Mucosa of stomach (tissue), 1 donor: Measurements from ENCODE around the gene YAE1.

Source experiments
- H3K27me3 ChIP-seq: one replicate; pipeline ENCODE4 v1.7.0; 2013; ENCODE audit warnings: mild to moderate bottlenecking, low read length; ENCODE audit not compliant: control insufficient read depth, insufficient read depth
- H3K36me3 ChIP-seq: one replicate; pipeline ENCODE4 v1.7.0; 2013; ENCODE audit warnings: low read length; ENCODE audit not compliant: control insufficient read depth, insufficient read depth
- H3K4me1 ChIP-seq: one replicate; pipeline ENCODE4 v1.7.0; 2013; ENCODE audit warnings: mild to moderate bottlenecking, low read length; ENCODE audit not compliant: control insufficient read depth, insufficient read depth
- H3K4me3 ChIP-seq: one replicate; pipeline ENCODE4 v1.7.0; 2013; ENCODE audit warnings: low read length
- H3K9ac ChIP-seq: one replicate; pipeline ENCODE4 v1.7.0; 2013; ENCODE audit warnings: mild to moderate bottlenecking, low read length, moderate library complexity
- H3K9me3 ChIP-seq: one replicate; pipeline ENCODE4 v1.7.0; 2013; ENCODE audit warnings: mild to moderate bottlenecking, low read length, moderate library complexity; ENCODE audit not compliant: control insufficient read depth
- donor health status: Pancreatic carcinoma.

Gene YAE1

GRCh38 chr7:39589323-39590111, 23.3 kb downstream of the YAE1 start:
- peaks cover 15% of the 10 kb centered on the region for H3K4me1 ChIP-seq
- no peak overlapping the region for H3K9ac ChIP-seq
- H3K36me3 ChIP-seq, result no peaks in the 10 kb centered on the region
- H3K4me3 ChIP-seq, result no peak overlapping the region
- H3K9me3 ChIP-seq, result no peaks in the 10 kb centered on the region
- no peaks in the 10 kb centered on the region for H3K27me3 ChIP-seq

GRCh38 chr7:39592586-39592985, 26.4 kb downstream of the YAE1 start:
- H3K4me1 ChIP-seq, result peaks cover 15% of the 10 kb centered on the region
- H3K27me3 ChIP-seq, result no peaks in the 10 kb centered on the region
- H3K9ac ChIP-seq, result no peak overlapping the region
- H3K36me3 ChIP-seq, result no peaks in the 10 kb centered on the region
- H3K4me3 ChIP-seq, result no peak overlapping the region
- no peaks in the 10 kb centered on the region for H3K9me3 ChIP-seq

- Histone ChIP-seq H3K9ac (no peak overlapping the region), H3K4me3 (no peak overlapping the region), H3K27me3 (no peaks in the 10 kb centered on the region), H3K4me1 (no peaks in the 10 kb centered on the region), H3K36me3 (no peaks in the 10 kb centered on the region), H3K9me3 (no peaks in the 10 kb centered on the region)
Observed at GRCh38 chr7:39594988-39595620, 28.9 kb downstream of the YAE1 start.

- Histone ChIP-seq H3K4me3 (no peak overlapping the region), H3K9ac (no peak overlapping the region), H3K27me3 (no peaks in the 10 kb centered on the region), H3K9me3 (no peaks in the 10 kb centered on the region), H3K4me1 (peaks cover 9% of the 10 kb centered on the region), H3K36me3 (no peaks in the 10 kb centered on the region)
Observed at GRCh38 chr7:39602351-39602750, 36.1 kb downstream of the YAE1 start.

- H3K4me1 ChIP-seq, result peaks cover 19% of the 10 kb centered on the region
- H3K27me3 ChIP-seq, result no peaks in the 10 kb centered on the region
- H3K9me3 ChIP-seq, result no peaks in the 10 kb centered on the region
Observed at GRCh38 chr7:39603924-39604323, 37.7 kb downstream of the YAE1 start.

GRCh38 chr7:39605087-39605486, 38.9 kb downstream of the YAE1 start:
- no peaks in the 10 kb centered on the region for H3K27me3 ChIP-seq
- H3K9me3 ChIP-seq, result no peaks in the 10 kb centered on the region
- no peak overlapping the region for H3K4me3 ChIP-seq
- H3K36me3 ChIP-seq, result no peaks in the 10 kb centered on the region
- H3K4me1 ChIP-seq, result peaks cover 28% of the 10 kb centered on the region
- no peak overlapping the region for H3K9ac ChIP-seq

More at GRCh38 chr7:39603924-39604323, 37.7 kb downstream of the YAE1 start:
- H3K9ac ChIP-seq, result no peak overlapping the region
- no peak overlapping the region for H3K4me3 ChIP-seq
- H3K36me3 ChIP-seq, result no peaks in the 10 kb centered on the region

GRCh38 chr7:39606352-39606751, 40.1 kb downstream of the YAE1 start:
- Histone ChIP-seq H3K4me3 (no peak overlapping the region), H3K36me3 (no peaks in the 10 kb centered on the region), H3K9ac (no peak overlapping the region), H3K27me3 (no peaks in the 10 kb centered on the region), H3K4me1 (peaks cover 29% of the 10 kb centered on the region), H3K9me3 (no peaks in the 10 kb centered on the region)

GRCh38 chr7:39606941-39607340, 40.7 kb downstream of the YAE1 start:
- Histone ChIP-seq H3K9me3 (no peaks in the 10 kb centered on the region), H3K9ac (no peak overlapping the region), H3K4me1 (peaks cover 29% of the 10 kb centered on the region), H3K27me3 (no peaks in the 10 kb centered on the region), H3K4me3 (no peak overlapping the region), H3K36me3 (no peaks in the 10 kb centered on the region)

- H3K36me3 ChIP-seq, result no peaks in the 10 kb centered on the region
- no peaks in the 10 kb centered on the region for H3K27me3 ChIP-seq
- peaks cover 29% of the 10 kb centered on the region for H3K4me1 ChIP-seq
- no peak overlapping the region for H3K4me3 ChIP-seq
- H3K9ac ChIP-seq, result no peak overlapping the region
- H3K9me3 ChIP-seq, result no peaks in the 10 kb centered on the region
Observed at GRCh38 chr7:39607865-39608264, 41.7 kb downstream of the YAE1 start.

- H3K4me3 ChIP-seq, result no peak overlapping the region
- no peaks in the 10 kb centered on the region for H3K36me3 ChIP-seq
- H3K9me3 ChIP-seq, result no peaks in the 10 kb centered on the region
- no peak overlapping the region for H3K9ac ChIP-seq
- peaks cover 29% of the 10 kb centered on the region for H3K4me1 ChIP-seq
- no peaks in the 10 kb centered on the region for H3K27me3 ChIP-seq
Observed at GRCh38 chr7:39608278-39608677, 42.1 kb downstream of the YAE1 start.

- no peaks in the 10 kb centered on the region for H3K9me3 ChIP-seq
- peak overlapping the region; percentile 60 for H3K9ac ChIP-seq
- H3K36me3 ChIP-seq, result no peaks in the 10 kb centered on the region
- H3K27me3 ChIP-seq, result no peaks in the 10 kb centered on the region
- H3K4me3 ChIP-seq, result peak overlapping the region; percentile 2
- H3K4me1 ChIP-seq, result peaks cover 29% of the 10 kb centered on the region
Observed at GRCh38 chr7:39609113-39609934, 43.1 kb downstream of the YAE1 start.

- Histone ChIP-seq H3K4me1 (peaks cover 29% of the 10 kb centered on the region), H3K4me3 (peak overlapping the region; percentile 2), H3K36me3 (no peaks in the 10 kb centered on the region), H3K9ac (peak overlapping the region; percentile 60), H3K27me3 (no peaks in the 10 kb centered on the region), H3K9me3 (no peaks in the 10 kb centered on the region)
Observed at GRCh38 chr7:39609935-39610263, 43.7 kb downstream of the YAE1 start.
